HepG2 (cell line): ENCODE data around the gene RNF208. TPM values are rescaled to one million over a fixed set of nuclear protein-coding genes. Genes with fewer than 3 reads are reported as not detected.

Experiments
- ARID3A ChIP-seq: IDR thresholded peaks from 2 replicates; pipeline ENCODE4 v1.6.1; 2012; ENCODE audit warnings: low read depth, low read length, improper control_type of control experiment
- ASH2L ChIP-seq: fragments of 300-600, 200-600 bp; sonication (generic); IDR thresholded peaks from 2 replicates; pipeline ENCODE4 v1.7.0; 2017; ENCODE audit warnings: low read depth, mild to moderate bottlenecking, moderate library complexity, mixed read lengths, low read length; ENCODE audit not compliant: insufficient read length
- ATRX ChIP-seq: sonication (generic); formaldehyde crosslinking; IDR thresholded peaks from 2 replicates; pipeline ENCODE4 v1.4.0; 2020; ENCODE audit warnings: missing genetic modification reagents, borderline replicate concordance
- E2F5 ChIP-seq: sonication (generic); formaldehyde crosslinking; conservative IDR thresholded peaks from 2 replicates; pipeline ENCODE4 v1.4.0; 2020; ENCODE audit warnings: missing genetic modification reagents
- ERF ChIP-seq: IDR thresholded peaks from 2 replicates; pipeline ENCODE4 v1.6.1; 2018; ENCODE audit warnings: missing biosample characterization, missing genetic modification reagents
- FOXO4 ChIP-seq: sonication (generic); formaldehyde crosslinking; conservative IDR thresholded peaks from 2 replicates; pipeline ENCODE4 v1.8.1; 2023; ENCODE audit warnings: missing genetic modification reagents
- HBP1 ChIP-seq: IDR thresholded peaks from 2 replicates; pipeline ENCODE4 v1.6.1; 2016; ENCODE audit warnings: low read depth, control low read depth
- HOXA3 ChIP-seq: sonication (generic); formaldehyde crosslinking; IDR thresholded peaks from 2 replicates; pipeline ENCODE4 v1.5.0; 2020; ENCODE audit warnings: missing genetic modification reagents
- KAT8 ChIP-seq: IDR thresholded peaks from 2 replicates; pipeline ENCODE4 v1.6.1; 2016; ENCODE audit warnings: missing genetic modification reagents, missing compliant biosample characterization
- KDM5A ChIP-seq: fragments of 200-600 bp; sonication (generic); IDR thresholded peaks from 2 replicates; pipeline ENCODE4 v1.7.0; 2018; ENCODE audit warnings: antibody characterized with exemption, mild to moderate bottlenecking, low read length, borderline replicate concordance
- MAFG ChIP-seq: sonication (generic); formaldehyde crosslinking; IDR thresholded peaks from 2 replicates; pipeline ENCODE4 v1.5.1; 2020; ENCODE audit warnings: mild to moderate bottlenecking, missing genetic modification reagents
- ONECUT2 ChIP-seq: sonication (generic); formaldehyde crosslinking; IDR thresholded peaks from 2 replicates; pipeline ENCODE4 v1.4.0; 2020; ENCODE audit warnings: missing genetic modification reagents
- REL ChIP-seq: sonication (generic); formaldehyde crosslinking; conservative IDR thresholded peaks from 2 replicates; pipeline ENCODE4 v1.8.0; 2022; ENCODE audit warnings: mild to moderate bottlenecking, missing genetic modification reagents, moderate library complexity
- RXRB ChIP-seq: IDR thresholded peaks from 2 replicates; pipeline ENCODE4 v1.6.1; 2016; ENCODE audit warnings: borderline replicate concordance, missing genetic modification reagents, missing compliant biosample characterization
- ZFAT ChIP-seq: sonication (generic); formaldehyde crosslinking; conservative IDR thresholded peaks from 2 replicates; pipeline ENCODE4 v1.8.1; 2023; ENCODE audit warnings: missing genetic modification reagents, inconsistent platforms
- ZFP36L2 ChIP-seq: sonication (generic); formaldehyde crosslinking; IDR thresholded peaks from 2 replicates; pipeline ENCODE4 v1.4.0; 2020; ENCODE audit warnings: missing genetic modification reagents
- ZNF275 ChIP-seq: sonication (generic); formaldehyde crosslinking; IDR thresholded peaks from 2 replicates; pipeline ENCODE4 v1.8.0; 2022; ENCODE audit warnings: missing genetic modification reagents, mild to moderate bottlenecking, inconsistent platforms, borderline replicate concordance
- ZNF513 ChIP-seq: sonication (generic); formaldehyde crosslinking; conservative IDR thresholded peaks from 2 replicates; pipeline ENCODE4 v1.5.0; 2020; ENCODE audit warnings: missing genetic modification reagents
- polyA plus RNA-seq, 8 experiments: library from polyadenylated mRNA; depleted of rRNA in 3 of 8; stranded (reverse) in 7 of 8; unstranded in 1 of 8; fragments of >200 nt; fragmentation: Illumina TruSeq in 4 of 8; extraction: Trizol in 4 of 8; gene quantifications; 2 replicates each; pipeline versions ENCODE4 v1.2.1 to v1.2.3, GENCODE V29; 2011 to 2016; ENCODE audit warnings: low read depth in 4 of 8, missing spikeins in 1 of 8, mixed read lengths in 1 of 8; ENCODE audit not compliant: insufficient read depth in 1 of 8
- total RNA-seq, 5 experiments: library from RNA; depleted of rRNA; stranded (reverse); fragments of >200 nt; fragmentation: Illumina TruSeq; extraction: Trizol; gene quantifications; 2 replicates each; pipeline ENCODE4 v1.2.3, GENCODE V29; 2016; ENCODE audit warnings: low read depth in 1 of 5

Gene RNF208
- total and polyA plus RNA-seq, 2 of the 13 experiments (the other 11 are each of a cell fraction or from before 2014, with no cell fraction given): 1.6 to 2.1 TPM

- no peak for TF ChIP-seq MAFG (CRISPR knock-in tag)
- TF ChIP-seq KDM5A: no peak
- TF ChIP-seq HOXA3: peak; percentile 60
- 0 out of 2 replicates have a peak, but pooled peaks have one; percentile 36 for TF ChIP-seq ZNF275
- TF ChIP-seq ARID3A: no peak
- TF ChIP-seq ZFP36L2 (CRISPR knock-in tag): no peak
- TF ChIP-seq ONECUT2 (CRISPR knock-in tag): no peak
- TF ChIP-seq ZFAT (CRISPR knock-in tag): no peak
- TF ChIP-seq ERF (CRISPR knock-in tag): 0 out of 2 replicates have a peak, but pooled peaks have one; percentile 67
- no peak for TF ChIP-seq HBP1 (CRISPR knock-in tag)
- TF ChIP-seq ASH2L: peak; percentile 59
- TF ChIP-seq ATRX (CRISPR knock-in tag): no peak
- no peak for TF ChIP-seq E2F5 (CRISPR knock-in tag)
- TF ChIP-seq REL (CRISPR knock-in tag): no peak
- no peak for TF ChIP-seq FOXO4 (CRISPR knock-in tag)
- no peak for TF ChIP-seq ZNF513 (CRISPR knock-in tag)
- no peak for TF ChIP-seq KAT8
- TF ChIP-seq RXRB (CRISPR knock-in tag): no peak
Measured at GRCh38 chr9:137241490-137242268, 19.6 kb upstream of the RNF208 start (continued).
